Embryonic facial prominence (tissue), 1 donor: Measurements from ENCODE around the gene C3orf20.
"Not testable (repeated sequence)": the region's sequence is repeated elsewhere in the genome, so short reads cannot be mapped to it uniquely, and the experiment has no call there.

Experiments
- DNase-seq: peaks from one replicate; pipeline ENCODE4 v3.0.0-alpha.2; 2016; ENCODE audit errors: extremely low spot score

Gene C3orf20

DNA sequence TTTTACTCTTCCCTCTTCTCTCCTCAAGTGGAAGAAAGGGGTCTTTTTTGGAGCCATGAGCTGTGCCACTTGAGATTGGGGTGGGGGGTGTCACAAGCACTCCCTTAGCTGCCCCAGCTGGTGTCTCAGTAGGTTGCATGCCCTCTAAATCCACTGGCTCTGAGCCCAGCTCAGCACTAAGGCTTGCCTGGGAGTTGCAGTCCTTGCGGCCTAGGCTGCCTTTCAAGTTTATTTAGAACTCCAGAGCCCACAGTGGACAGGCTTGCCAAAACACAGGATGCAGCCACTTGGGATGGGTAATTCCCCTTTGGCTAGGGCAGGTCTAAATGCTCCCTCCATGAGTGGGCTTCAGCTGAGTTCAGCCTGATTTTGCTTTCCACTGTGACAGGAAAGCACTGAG, 24.7 kb downstream of the C3orf20 start:
- DNase-seq, result no peak

DNA sequence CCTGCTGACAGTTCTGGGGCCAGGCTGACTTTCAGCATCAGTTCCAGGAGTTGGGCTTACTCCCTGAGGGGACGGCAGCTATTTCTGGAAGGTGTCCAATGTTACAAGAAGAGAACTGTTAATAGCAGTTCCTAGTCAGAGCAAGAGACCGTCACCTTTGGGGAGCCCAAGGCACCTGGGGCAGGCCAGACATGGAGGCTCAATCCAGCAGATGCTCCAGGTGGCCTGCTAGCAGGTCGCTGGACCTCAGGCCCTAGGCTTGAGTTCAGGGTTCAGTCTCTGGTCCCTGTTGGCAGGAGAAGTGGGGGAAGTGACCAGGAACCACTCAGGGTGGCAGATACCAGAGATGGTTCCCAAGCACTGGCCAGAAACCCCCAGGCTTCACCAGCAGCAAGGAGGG, 25.9 kb downstream of the C3orf20 start:
- no peak for DNase-seq

DNA sequence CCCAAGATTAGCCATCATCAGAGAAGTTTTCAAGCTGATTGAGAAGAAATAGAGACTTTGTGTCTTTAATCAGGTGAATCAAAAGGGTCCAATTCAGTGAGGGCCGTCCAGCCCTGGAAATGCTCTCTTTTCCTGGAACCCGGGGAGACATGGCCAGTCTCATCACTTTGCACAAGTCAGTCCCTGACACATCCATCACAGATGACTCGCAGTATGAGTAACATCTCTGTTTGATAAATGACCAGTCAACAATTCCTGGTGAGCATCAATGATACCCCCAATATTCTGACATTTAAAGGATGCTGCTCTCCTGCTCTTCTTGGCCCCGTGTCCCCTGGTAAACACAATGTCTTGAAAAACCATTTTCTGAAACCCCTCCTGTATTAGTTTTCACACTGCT, 26.7 kb downstream of the C3orf20 start:
- DNase-seq, result no peak

DNA sequence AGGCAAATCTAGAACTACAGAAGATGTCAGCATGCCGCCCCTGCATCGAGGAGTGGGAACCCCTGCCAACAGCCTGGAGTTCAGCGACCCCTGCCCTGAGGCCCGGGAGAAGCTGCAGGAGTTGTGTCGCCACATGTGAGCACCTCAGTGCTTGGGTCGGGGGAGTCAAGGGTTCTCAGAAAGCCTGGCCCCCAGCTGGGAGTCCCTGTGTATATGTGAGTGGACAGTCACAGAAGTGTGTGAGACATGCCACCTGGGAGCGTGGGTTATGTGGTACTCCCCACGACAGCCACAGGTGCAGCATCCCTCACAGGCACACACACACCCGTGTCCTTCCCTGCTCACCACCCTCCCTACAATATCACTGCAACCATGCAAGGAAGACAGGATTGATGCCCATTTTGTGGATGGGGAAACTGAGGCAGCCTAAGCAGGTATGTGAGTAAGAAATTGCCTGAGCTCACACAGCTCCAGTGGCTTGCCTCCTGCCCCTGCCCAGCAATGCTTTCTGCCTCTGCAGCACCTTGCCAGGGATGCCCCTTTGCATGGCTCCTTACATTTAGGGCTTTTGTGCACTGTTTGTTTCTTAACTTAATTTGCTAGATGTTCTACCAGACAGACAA, 28.3 kb downstream of the C3orf20 start:
- no peak for DNase-seq

DNA sequence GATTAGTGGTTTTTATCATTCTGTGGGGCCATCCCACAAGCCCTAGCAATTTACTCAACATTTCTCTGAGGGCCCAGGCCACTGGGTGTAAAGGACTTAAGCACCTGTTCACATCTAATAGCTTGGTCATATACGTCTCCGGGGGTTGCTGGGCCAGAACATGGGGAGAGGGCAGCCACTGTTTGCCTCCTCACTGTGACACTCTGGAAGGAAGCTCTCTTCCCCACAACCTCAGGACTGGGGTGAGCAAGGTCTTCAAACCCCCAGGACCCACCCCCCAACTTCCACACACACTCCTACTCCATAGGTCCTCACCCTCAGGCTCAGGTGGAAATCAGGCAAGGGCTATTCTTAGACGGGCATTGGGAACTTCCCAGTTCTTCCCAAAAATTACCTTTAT, 28.9 kb downstream of the C3orf20 start:
- DNase-seq, result no peak

DNA sequence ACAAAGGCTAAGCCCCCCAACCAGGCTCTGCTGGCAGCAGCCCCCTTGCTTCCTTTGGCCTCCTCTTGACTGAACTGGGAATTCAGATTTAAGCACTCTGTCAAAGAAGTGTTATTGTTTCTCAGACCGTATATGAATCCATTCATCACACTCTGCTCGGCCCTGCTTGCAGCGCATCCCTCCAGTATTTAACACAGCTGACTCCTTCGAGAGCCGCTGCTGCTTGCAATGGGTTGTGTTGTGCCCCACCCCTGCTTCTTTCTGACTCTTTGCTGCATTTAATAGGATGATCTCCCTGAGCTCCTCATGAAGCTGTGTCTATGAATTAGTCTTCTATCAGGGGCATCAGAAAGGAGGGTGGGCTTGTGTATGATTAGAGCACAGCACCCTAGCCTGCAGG, 31.2 kb downstream of the C3orf20 start:
- DNase-seq, result no peak

DNA sequence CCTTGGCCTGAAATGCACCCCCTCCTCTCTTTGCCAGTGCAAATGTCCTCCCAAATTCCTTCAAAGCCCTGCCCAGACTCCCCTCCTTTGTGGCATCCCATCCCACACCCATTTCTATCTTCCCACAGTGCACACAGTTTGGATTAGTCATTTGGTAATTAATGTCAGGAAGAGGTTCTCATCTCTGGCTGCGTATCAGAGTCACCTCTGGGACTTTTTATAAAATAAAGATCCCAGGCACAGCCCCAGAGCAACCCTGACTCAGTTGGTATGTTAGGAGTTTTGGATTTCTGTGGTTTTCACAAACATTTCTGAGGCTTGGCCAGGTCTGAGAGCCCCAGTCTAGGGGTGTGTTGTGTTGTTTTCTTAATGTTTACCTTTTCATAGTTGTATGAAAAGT, 41.6 kb downstream of the C3orf20 start:
- DNase-seq, result no peak

DNA sequence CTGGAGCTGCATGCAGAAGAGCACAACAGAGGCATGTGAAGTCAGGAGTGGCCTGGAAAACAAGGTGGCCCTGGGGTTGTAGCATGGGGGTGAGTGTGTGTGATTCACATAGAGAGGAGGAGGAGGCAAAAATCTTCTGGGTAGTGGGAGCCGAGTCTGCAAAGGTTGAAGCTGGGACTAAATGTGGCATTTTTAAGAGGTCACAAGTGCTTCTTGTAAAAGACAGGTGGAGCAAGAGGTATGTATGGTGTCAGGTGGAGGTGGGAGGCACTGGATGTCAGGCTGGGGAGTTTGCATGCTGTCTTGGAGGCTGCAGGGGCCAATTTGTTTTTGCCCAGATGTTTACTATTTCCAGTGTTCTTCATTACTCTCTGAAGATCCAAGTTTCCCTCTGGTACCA, 42.4 kb downstream of the C3orf20 start:
- no peak for DNase-seq

DNA sequence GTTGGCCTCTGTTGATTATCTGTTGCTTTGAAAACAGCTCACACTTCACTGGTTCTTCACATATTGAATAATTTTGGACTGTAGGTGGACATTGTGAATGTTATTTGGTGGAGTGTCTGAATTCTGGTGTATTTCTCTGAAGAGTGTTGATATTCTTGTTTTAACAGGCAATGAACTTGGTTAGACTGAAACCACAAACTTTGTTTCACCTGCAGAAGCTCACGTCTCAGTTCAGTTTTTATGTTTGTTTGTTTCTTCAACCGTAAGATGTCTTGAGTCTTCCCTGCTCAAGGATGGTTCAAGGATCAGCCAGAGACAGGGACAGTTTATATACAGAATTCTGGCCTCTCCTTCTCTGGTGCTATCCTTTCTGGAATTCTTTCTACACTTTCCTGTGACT, 43.6 kb downstream of the C3orf20 start:
- no peak for DNase-seq

DNA sequence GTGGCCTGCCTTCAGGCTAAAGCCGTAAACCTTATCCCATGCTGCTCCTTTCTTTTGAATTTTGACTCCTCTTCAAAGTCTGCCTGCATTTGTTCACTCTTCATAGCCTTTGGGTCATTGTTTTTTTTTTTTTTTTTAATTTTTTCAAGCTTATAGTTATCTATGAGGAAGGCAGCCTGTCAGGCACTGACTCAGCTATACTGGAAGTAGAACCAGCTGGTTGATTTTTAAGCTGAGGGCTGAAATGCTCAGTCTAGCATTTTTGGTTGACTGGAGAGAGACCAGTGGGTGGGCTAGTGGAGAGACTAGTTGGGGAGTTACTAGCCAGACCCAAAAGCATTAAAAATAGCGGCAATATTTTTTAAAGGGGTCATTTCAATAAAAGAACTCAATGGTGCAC, 44.1 kb downstream of the C3orf20 start:
- no peak for DNase-seq

DNA sequence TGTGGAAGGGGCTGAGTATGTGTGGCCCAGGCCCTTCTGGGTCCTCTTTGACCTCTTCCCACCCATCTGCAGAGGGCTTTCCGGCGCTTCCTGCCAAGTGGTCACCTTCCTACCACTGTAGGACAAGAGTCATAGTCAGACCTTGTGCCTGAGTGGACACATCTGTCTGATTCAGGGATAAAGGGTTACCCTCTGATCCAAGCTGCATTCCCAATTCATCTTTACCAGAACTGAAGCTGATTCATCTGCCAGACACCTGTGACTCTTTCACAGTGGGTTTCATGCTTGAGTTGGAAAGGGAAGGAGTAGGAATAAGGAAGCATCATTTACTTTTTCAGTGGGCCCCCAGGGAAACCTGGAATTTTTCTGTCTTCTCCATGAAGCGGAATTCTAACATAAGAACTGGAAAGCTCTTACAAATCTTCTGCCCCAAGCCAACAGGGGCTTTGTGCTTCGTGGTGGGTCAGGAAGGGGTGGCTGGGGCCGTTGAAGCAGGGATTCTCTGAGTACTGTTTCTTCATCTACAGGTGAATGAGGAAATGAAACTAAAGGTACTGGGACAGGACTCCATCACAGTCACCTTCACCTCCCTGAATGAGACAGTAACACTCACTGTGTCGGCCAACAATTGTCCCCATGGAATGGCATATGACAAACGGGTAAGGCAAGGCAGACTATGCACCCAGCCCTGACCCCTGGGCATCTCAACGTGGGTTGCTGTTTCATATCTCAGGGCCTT, 46.4 kb downstream of the C3orf20 start:
- no peak for DNase-seq

DNA sequence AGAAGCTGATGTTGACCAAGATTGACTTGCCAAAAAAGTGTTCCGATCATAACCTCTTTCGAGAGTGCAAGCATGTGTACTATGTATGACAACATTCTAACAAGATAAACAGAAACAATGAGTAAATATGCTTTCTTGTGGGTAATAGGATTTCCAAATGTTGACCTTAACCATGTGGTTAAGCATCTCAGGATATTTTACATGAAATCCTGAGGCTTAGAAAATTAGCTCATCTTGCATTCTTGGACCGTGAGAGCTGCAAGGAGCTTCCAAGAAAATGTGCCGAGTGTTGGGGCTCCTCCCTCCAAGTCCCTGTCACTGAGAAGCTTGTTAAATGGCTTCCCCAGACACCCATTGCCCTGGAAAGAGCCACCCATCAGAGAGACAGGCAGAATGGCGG, 50.1 kb downstream of the C3orf20 start:
- no peak for DNase-seq

DNA sequence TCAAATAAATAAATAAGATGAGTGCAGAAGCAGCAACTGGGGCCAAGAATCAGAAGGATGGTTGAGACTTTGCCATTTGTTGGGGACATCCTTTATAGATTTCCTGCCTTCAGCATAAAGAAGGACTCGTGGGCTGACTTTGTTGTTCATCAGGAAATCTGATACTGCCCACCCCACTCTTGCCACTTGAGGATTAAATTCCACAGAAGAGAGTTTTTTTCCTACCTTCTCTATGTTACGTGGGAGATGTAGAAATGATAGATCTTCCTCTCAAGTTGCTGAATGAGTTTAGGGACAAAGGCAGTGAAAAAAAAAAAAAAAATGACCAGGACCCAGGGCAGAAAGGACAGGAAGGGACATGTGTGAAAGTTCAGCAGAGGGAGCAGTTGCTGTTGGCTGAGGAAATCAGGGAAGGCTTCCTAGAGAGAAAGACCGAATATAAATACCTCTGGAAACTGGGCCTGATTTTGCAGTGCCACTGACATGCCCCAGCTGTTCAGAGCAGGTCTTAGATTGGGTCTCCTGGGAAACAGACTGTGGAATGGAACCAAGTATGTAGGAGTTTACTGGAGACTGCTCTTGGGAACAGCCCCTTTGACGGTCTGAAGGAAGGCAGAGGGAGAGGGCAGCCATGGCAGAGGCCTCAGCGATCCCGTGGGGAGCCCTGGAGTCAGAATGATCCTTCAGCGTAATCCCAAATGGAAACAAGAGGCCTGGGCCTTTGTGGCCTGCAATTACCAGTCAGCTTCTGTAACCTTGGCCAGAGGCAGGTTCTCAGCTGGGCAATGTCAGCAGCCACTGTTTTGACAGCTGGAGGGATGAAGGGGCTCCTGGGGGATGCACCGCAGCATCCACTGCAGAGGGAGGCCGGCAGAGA, 50.9 kb downstream of the C3orf20 start:
- DNase-seq, result no peak

DNA sequence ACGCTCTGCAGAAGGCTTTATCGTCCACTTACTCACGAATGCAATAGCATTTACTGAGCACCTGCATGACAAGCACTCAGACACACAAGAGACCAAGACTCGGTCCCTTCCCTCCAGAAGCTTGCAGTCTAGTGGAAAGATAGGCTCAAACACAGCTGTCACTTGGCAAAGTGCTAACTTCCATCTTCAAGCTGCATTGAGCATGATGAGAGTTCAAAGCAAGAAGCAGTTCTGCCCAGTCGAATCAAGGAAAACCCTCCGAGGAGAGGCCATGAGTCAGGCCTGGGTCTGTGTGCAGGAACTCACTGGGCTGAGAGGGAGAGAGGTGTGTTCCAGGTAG, 51.5 kb downstream of the C3orf20 start:
- no peak for DNase-seq

DNA sequence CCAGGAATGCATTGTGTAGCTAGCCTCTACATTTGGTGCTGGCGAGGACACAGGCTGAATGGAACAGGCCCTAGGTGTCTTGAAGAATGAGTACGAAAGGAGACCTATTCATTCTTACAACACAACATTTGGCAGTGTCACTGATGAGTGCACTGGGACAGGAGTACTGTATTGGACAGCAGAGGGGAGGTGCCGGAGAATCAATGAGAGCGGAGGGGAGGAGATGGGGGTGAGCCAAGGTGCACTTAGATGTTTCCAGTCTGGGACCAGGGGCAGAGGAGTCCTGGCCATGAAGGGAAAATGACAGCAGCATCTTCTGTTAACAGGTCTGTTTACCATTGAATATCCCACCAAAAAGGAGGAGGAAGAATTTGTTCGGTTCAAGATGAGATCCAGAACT, 53.2 kb downstream of the C3orf20 start:
- DNase-seq, result no peak

DNA sequence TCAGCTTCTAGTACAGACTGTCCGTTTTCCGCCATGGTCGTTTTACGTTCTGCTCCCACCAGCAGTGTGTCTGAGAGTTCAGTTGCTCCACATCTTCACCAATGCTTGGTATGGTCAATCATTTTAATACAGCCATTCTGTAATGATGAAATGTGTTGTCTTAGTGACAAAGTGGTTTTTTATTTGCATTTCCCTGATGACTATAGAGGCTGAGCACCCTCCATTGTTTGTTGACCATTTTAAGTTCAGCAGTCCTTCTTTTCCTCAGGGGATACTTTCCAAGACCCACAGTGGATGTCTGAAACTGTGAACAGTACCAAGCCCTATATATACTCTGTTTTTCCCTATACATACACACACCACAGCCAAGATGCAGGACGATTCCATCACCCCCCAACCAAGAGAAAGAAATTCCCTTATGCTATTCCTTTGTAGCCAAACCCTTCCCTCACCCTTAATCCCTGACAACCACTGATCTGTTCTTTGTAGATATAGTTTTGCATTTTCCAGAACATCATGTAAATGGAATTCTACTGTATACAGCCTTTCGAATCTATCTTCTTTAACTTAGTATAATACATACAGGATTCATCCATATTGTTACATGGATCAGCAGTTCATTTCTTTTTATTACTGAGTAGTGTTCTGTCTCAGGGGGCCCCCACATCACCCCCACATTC, 55.9 kb downstream of the C3orf20 start:
- no peak for DNase-seq

DNA sequence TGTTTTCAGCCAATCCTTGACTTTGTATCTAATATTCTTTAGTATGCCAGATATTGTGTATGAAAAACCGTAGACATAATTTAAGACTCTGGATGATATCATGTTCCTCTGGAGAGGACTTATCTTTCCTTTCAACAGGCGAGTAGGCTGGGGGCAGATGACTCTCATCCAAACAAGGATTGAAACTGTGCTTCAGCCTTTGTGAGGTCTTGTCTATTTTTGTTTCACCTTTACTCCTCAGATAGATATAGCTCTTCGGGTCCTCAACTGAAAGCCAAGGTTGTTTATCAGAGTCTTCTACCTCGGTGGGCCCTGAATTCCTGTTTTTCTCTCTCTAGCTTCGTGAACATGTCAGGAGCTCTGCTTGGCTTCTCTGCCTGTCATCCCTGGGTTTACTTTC, 66.0 kb downstream of the C3orf20 start:
- no peak for DNase-seq

DNA sequence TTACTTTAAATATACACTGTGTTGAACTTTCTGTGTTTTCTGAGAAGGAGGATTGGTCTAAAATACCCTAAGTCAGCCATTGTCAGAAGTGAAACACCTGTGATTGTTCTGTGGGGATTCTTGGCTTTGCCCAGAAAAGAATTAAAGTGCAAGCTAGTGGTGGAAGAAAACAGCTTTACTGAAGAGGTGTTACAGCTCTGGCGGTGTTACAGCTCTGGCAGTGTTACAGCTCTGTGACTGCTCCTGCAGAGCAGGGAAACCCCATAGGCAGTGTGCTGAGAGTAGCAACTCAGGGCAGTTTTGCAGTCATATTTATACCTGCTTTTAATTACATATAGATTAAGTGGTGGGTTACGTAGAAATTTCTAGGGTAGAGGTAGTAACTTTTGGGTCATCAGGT, 66.6 kb downstream of the C3orf20 start:
- no peak for DNase-seq

DNA sequence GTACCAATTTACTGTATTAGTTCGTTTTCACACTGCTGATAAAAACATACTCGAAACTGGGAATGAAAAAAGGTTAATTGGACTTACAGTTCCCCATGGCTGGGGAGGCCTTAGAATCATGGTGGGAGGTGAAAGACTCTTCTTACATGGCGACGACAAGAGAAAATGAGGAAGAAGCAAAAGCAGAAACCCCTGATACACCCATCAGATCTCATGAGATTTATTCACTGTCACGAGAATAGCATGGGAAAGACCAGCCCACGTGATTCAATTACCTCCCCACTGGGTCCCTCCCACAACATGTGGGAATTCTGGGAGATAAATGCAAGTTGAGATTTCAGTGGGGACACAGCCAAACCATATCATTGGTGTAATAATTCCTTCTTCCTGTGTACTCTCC, 69.6 kb downstream of the C3orf20 start:
- no peak for DNase-seq

DNA sequence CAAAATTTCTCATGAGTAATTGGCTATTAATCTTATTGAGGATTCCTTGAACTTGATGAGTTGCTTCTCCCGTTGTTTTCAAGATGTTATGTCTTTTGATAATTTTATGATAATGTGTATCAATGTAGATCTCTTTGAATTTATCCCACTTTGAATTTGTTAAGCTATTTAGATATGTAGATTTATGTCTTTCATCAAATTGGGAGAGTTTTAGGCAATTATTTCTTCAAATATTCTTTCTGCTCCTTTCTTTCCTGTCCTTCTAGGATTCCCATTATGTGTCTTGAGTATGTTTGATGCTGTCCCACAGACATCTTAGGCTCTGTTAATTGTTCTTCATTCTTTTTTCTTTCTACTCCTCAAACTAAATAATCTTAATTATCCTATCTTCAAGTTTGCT, 75.7 kb downstream of the C3orf20 start:
- no peak for DNase-seq

DNA sequence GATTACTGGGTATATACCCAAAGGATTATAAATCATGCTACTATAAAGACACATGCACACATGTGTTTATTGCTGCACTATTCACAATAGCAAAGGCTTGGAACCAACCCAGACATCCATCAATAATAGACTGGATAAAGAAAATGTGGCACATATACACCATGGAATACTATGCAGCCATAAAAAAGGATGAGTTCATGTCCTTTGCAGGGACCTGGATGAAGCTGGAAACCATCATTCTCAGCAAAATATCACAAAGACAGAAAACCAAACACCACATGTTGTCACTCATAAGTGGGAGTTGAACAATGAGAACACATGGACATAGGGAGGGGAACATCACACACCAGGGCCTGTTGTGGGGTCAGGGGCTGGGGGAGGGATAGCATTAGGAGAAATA, 78.0 kb downstream of the C3orf20 start:
- not testable (repeated sequence) for DNase-seq

DNA sequence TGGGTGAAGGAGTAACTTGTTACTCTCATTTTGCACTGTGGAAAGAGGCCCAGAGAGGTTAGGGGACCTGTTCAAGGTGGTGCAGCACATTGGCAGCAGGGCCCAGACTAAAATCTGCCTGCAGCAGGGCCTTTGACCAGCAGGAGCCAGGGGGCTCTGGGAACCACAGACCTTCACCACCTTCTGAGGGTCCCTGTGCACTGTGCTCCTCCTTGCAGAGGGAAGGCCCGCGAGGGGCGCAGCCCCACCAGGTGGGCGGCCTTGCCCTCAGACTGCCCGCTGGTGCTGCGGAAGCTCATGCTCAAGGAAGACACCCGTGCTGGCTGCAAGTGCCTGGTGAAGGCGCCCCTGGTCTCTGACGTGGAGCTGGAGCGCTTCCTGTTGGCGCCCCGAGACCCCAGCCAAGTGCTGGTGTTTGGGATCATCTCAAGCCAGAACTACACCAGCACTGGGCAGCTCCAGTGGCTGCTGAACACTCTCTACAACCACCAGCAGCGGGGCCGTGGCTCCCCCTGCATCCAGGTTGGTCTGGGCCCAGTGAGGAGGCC, 82.3 kb downstream of the C3orf20 start:
- no peak for DNase-seq
